ENCODE results near the gene PSMG2. TPM values are rescaled to one million over a fixed set of nuclear protein-coding genes. Genes with fewer than 3 reads are reported as not detected.

PSMG2 gene, protein sequence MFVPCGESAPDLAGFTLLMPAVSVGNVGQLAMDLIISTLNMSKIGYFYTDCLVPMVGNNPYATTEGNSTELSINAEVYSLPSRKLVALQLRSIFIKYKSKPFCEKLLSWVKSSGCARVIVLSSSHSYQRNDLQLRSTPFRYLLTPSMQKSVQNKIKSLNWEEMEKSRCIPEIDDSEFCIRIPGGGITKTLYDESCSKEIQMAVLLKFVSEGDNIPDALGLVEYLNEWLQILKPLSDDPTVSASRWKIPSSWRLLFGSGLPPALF
- polyA plus RNA-seq (2011; rRNA removed) (69.2 and 76.8 TPM in 2 replicates), polyA plus RNA-seq (2017; fragmentation: RNase III; extraction: RNeasy Plus Mini Kit Qiagen cat#74134 plus additional on column Dnase treatment) (75.3 to 76.5 TPM (median 75.7 TPM) in 3 replicates), polyA minus RNA-seq (2011; rRNA and poly(A)+ RNA removed) (24.7 and 28.8 TPM in 2 replicates)
- polyA plus RNA-seq (2012; cell fraction: cytosol; rRNA removed): 27.4 and 32.9 TPM in 2 replicates
- 11.3 and 13.9 TPM in 2 replicates for polyA plus RNA-seq (2012; cell fraction: nucleus; rRNA removed)

DNA sequence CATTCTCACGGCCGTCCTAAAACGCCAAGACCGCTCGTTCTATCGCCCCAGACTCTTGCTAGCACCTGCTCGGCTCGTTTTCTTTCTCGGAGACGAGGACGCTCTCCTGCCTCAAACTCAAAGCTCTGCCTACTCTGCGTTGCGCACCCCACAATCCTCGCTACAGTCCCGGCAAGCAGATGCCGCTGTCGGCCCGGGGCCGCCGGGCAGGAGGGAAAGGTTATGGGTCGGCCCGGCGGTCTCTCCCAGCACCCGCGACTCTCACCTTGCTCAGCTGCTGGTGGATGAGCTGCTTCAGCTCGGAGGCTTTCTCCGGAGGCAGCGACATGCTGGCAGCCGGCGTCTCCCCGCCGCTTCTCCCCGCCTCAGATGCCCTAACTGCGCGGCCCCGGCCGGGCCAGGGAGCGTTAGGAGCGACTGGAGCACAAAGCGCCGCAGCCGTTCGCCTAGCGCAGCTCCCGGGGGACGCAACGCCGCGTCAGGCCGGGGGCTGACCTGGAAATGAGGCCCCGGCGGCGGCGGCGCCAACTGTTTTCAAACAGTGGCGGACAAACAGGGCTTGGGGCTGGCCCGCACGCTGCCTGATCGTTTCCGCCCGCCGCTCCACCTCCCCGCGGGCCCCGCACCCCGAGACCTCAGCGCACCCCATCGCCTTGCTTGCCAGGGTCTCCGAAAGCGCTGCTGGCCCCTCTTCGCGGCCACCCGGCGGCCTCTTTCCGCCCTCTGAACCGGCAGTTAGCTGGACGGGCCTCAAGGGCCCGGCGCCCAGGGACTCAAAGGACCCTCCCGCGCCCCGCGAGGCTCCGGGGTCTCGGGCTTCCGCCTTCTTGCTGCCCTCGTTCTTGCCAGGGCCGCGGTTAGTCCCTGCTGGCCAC is at the start of gene PSMG2, which contains the start of gene CEP76:
Gene PSMG2 (plus strand): TSS at position 822 of the 875 bp plus-strand sequence. CDS start 66 bp downstream, outside the sequence.
Gene CEP76 (minus strand): TSS at position 503 of the 875 bp plus-strand sequence. CDS start 175 bp downstream, at position 328.
- CTCF ChIA-PET: interaction anchor here (1.2 kb wide), 1 partner anchor 232 kb away, joined by 3 read pairs; no protein-coding TSS in a partner anchor
- no peaks in the 10 kb centered on the region for H3K9me3 ChIP-seq
- POLR2A ChIA-PET: interaction anchor here (0.6 to 1.4 kb wide), 6 partner anchors 8 to 325 kb away, joined by 3 to 6 read pairs (median 4); partner anchors contain the start of genes AFG3L2 and PRELID3A
- peaks cover 44% of the 10 kb centered on the region for H3K4me1 ChIP-seq
- peak within 1 kb of the TSS; percentile 64 for H3K4me3 ChIP-seq
- ATAC-seq (peak; percentile 96), DNase-seq (ENCODE audit: low read depth in 1 of 2, low spot score in 1 of 2) (peak; percentile 73 to 87), FAIRE-seq (no peak)
- peak within 1 kb of the TSS; percentile 90 to 98 for H3K27ac ChIP-seq
- under 1% methylated on average over 32 of the region's 89 CpGs for WGBS (ENCODE audit: missing lambda C conversion rate)
- H3K4me2 ChIP-seq: peak within 1 kb of the TSS; percentile 98
- TF ChIP-seq RFX5 (IDR thresholded peaks at IDR 0.05) (no peak), ESRRA (IDR thresholded peaks at IDR 0.05; ENCODE audit: borderline replicate concordance, low read length) (no peak), FOSB (CRISPR knock-in tag; IDR thresholded peaks at IDR 0.05) (no peak), MYC (IDR thresholded peaks at IDR 0.05; ENCODE audit: borderline replicate concordance, low read length) (peak; percentile 61; the same call in 1 of the 2 replicates), CHD2 (IDR thresholded peaks at IDR 0.05; ENCODE audit: low read length, partially characterized antibody) (peak; percentile 63), BHLHE40 (IDR thresholded peaks at IDR 0.05; ENCODE audit: low read depth, low read length) (no peak), CHD4 (IDR thresholded peaks at IDR 0.05; ENCODE audit: borderline replicate concordance) (no peak), HEYL (CRISPR knock-in tag; IDR thresholded peaks at IDR 0.05) (no peak), HOXB13 (CRISPR knock-in tag; IDR thresholded peaks at IDR 0.05; ENCODE audit: low read depth) (no peak), KDM5A (IDR thresholded peaks at IDR 0.05) (peak; percentile 14; the same call in 1 of the 2 replicates), NR3C1 (IDR thresholded peaks at IDR 0.05) (no peak), FOSL2 (IDR thresholded peaks at IDR 0.05) (no peak), FOSL2 (CRISPR knock-in tag; IDR thresholded peaks at IDR 0.05) (no peak), HOXB5 (CRISPR knock-in tag; IDR thresholded peaks at IDR 0.05) (no peak), RARB (CRISPR knock-in tag; IDR thresholded peaks at IDR 0.05) (no peak), RCOR1 (IDR thresholded peaks at IDR 0.05; ENCODE audit: low read depth, low read length) (no peak), ZC3H11A (IDR thresholded peaks at IDR 0.05) (no peak), TP53 (CRISPR knock-in tag; IDR thresholded peaks at IDR 0.05) (no peak), EHMT2 (IDR thresholded peaks at IDR 0.05; ENCODE audit: low read depth) (no peak), PHF8 (IDR thresholded peaks at IDR 0.05; ENCODE audit: borderline replicate concordance, low read depth) (peak; percentile 55; the same call in 1 of the 2 replicates), CBX2 (IDR thresholded peaks at IDR 0.05; ENCODE audit: borderline replicate concordance, low read depth) (no peak), ZSCAN20 (CRISPR knock-in tag; IDR thresholded peaks at IDR 0.05) (no peak)
- TF ChIP-seq, protein P1, sequence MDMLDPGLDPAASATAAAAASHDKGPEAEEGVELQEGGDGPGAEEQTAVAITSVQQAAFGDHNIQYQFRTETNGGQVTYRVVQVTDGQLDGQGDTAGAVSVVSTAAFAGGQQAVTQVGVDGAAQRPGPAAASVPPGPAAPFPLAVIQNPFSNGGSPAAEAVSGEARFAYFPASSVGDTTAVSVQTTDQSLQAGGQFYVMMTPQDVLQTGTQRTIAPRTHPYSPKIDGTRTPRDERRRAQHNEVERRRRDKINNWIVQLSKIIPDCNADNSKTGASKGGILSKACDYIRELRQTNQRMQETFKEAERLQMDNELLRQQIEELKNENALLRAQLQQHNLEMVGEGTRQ (IDR thresholded peaks at IDR 0.05): no peak
- TF ChIP-seq, protein P2, sequence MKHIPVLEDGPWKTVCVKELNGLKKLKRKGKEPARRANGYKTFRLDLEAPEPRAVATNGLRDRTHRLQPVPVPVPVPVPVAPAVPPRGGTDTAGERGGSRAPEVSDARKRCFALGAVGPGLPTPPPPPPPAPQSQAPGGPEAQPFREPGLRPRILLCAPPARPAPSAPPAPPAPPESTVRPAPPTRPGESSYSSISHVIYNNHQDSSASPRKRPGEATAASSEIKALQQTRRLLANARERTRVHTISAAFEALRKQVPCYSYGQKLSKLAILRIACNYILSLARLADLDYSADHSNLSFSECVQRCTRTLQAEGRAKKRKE (CRISPR knock-in tag; IDR thresholded peaks at IDR 0.05; ENCODE audit: low read depth): no peak
- TF ChIP-seq, protein P3, sequence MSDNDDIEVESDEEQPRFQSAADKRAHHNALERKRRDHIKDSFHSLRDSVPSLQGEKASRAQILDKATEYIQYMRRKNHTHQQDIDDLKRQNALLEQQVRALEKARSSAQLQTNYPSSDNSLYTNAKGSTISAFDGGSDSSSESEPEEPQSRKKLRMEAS (IDR thresholded peaks at IDR 0.05): peak; percentile 61; the same call in 1 of the 2 replicates
- TF ChIP-seq, protein P4, sequence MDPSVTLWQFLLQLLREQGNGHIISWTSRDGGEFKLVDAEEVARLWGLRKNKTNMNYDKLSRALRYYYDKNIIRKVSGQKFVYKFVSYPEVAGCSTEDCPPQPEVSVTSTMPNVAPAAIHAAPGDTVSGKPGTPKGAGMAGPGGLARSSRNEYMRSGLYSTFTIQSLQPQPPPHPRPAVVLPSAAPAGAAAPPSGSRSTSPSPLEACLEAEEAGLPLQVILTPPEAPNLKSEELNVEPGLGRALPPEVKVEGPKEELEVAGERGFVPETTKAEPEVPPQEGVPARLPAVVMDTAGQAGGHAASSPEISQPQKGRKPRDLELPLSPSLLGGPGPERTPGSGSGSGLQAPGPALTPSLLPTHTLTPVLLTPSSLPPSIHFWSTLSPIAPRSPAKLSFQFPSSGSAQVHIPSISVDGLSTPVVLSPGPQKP (IDR thresholded peaks at IDR 0.05; ENCODE audit: low read depth, low read length): no peak
- TF ChIP-seq, protein P5, sequence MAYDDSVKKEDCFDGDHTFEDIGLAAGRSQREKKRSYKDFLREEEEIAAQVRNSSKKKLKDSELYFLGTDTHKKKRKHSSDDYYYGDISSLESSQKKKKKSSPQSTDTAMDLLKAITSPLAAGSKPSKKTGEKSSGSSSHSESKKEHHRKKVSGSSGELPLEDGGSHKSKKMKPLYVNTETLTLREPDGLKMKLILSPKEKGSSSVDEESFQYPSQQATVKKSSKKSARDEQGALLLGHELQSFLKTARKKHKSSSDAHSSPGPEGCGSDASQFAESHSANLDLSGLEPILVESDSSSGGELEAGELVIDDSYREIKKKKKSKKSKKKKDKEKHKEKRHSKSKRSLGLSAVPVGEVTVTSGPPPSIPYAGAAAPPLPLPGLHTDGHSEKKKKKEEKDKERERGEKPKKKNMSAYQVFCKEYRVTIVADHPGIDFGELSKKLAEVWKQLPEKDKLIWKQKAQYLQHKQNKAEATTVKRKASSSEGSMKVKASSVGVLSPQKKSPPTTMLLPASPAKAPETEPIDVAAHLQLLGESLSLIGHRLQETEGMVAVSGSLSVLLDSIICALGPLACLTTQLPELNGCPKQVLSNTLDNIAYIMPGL (CRISPR knock-in tag; IDR thresholded peaks at IDR 0.05; ENCODE audit: borderline replicate concordance): no peak
- TF ChIP-seq, protein P6, sequence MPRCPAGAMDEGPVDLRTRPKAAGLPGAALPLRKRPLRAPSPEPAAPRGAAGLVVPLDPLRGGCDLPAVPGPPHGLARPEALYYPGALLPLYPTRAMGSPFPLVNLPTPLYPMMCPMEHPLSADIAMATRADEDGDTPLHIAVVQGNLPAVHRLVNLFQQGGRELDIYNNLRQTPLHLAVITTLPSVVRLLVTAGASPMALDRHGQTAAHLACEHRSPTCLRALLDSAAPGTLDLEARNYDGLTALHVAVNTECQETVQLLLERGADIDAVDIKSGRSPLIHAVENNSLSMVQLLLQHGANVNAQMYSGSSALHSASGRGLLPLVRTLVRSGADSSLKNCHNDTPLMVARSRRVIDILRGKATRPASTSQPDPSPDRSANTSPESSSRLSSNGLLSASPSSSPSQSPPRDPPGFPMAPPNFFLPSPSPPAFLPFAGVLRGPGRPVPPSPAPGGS (IDR thresholded peaks at IDR 0.05): no peak; the same call in 2 of the 3 replicates
- TF ChIP-seq, protein P7, sequence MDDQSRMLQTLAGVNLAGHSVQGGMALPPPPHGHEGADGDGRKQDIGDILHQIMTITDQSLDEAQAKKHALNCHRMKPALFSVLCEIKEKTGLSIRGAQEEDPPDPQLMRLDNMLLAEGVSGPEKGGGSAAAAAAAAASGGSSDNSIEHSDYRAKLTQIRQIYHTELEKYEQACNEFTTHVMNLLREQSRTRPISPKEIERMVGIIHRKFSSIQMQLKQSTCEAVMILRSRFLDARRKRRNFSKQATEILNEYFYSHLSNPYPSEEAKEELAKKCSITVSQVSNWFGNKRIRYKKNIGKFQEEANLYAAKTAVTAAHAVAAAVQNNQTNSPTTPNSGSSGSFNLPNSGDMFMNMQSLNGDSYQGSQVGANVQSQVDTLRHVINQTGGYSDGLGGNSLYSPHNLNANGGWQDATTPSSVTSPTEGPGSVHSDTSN (IDR thresholded peaks at IDR 0.05): no peak
- TF ChIP-seq, protein P8, sequence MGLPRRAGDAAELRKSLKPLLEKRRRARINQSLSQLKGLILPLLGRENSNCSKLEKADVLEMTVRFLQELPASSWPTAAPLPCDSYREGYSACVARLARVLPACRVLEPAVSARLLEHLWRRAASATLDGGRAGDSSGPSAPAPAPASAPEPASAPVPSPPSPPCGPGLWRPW (IDR thresholded peaks at IDR 0.05): no peak

All from A549 (cell line).